GM18519 (cell line): Measurements from ENCODE around the gene FOCAD.

Experiments
- ATAC-seq: cut with Tn5 transposase; IDR thresholded peaks from one replicate; pipeline ENCODE4 v1.9.1; 2021; ENCODE audit warnings: mild to moderate bottlenecking, moderate library complexity; ENCODE audit not compliant: unreplicated experiment, low FRiP score

The FOCAD gene

GRCh38 chr9:20681467-20681866 lies 2.6 kb upstream of the FOCAD start:
- no peak for ATAC-seq

GRCh38 chr9:20683351-20684034 lies 566 bp upstream of the FOCAD start:
- no peak for ATAC-seq

GRCh38 chr9:20684875-20685696 lies 1.0 kb downstream of the FOCAD start:
- ATAC-seq: no peak

- no peak for ATAC-seq
Measured at GRCh38 chr9:20685769-20686168, 1.7 kb downstream of the FOCAD start.

- ATAC-seq: no peak
Measured at GRCh38 chr9:20689833-20690232, 5.8 kb downstream of the FOCAD start.

- no peak for ATAC-seq
Measured at GRCh38 chr9:20692554-20692953, 8.5 kb downstream of the FOCAD start.

- no peak for ATAC-seq
Measured at GRCh38 chr9:20693068-20693467, 9.0 kb downstream of the FOCAD start.

GRCh38 chr9:20694248-20694647 lies 10.2 kb downstream of the FOCAD start:
- no peak for ATAC-seq

- ATAC-seq: no peak
Measured at GRCh38 chr9:20697021-20697719, 13.1 kb downstream of the FOCAD start.

GRCh38 chr9:20698782-20699181 lies 14.7 kb downstream of the FOCAD start:
- no peak for ATAC-seq

- ATAC-seq: no peak
Measured at GRCh38 chr9:20701060-20701459, 17.0 kb downstream of the FOCAD start.

GRCh38 chr9:20702570-20702969 lies 18.5 kb downstream of the FOCAD start:
- ATAC-seq: no peak

- ATAC-seq: no peak
Measured at GRCh38 chr9:20703146-20703545, 19.1 kb downstream of the FOCAD start.

GRCh38 chr9:20707708-20708107 lies 23.6 kb downstream of the FOCAD start:
- ATAC-seq: no peak

GRCh38 chr9:20713172-20713571 lies 29.1 kb downstream of the FOCAD start:
- no peak for ATAC-seq

GRCh38 chr9:20714442-20715415 lies 30.7 kb downstream of the FOCAD start:
- ATAC-seq: no peak

GRCh38 chr9:20722221-20722620 lies 38.2 kb downstream of the FOCAD start:
- no peak for ATAC-seq

- ATAC-seq: no peak
Measured at GRCh38 chr9:20725675-20726074, 41.6 kb downstream of the FOCAD start.

- no peak for ATAC-seq
Measured at GRCh38 chr9:20726144-20726543, 42.1 kb downstream of the FOCAD start.

GRCh38 chr9:20728493-20729220 lies 44.6 kb downstream of the FOCAD start:
- no peak for ATAC-seq
